BLaER1 (cell line): ENCODE data around the gene MIAT.

ENCODE experiments used
- H3K27ac ChIP-seq: shearing (Covaris generic); formaldehyde crosslinking; 2 replicates; pipeline ENCODE4 v1.8.1; 2022
- H3K27me3 ChIP-seq: shearing (Covaris generic); formaldehyde crosslinking; 2 replicates; pipeline ENCODE4 v1.8.1; 2022
- H3K36me3 ChIP-seq: shearing (Covaris generic); formaldehyde crosslinking; 2 replicates; pipeline ENCODE4 v1.8.1; 2022
- H3K4me1 ChIP-seq: shearing (Covaris generic); formaldehyde crosslinking; 2 replicates; pipeline ENCODE4 v1.8.1; 2022
- H3K4me2 ChIP-seq: shearing (Covaris generic); formaldehyde crosslinking; 2 replicates; pipeline ENCODE4 v1.8.1; 2022
- H3K4me3 ChIP-seq: shearing (Covaris generic); formaldehyde crosslinking; 2 replicates; pipeline ENCODE4 v1.8.1; 2022
- H3K9ac ChIP-seq: shearing (Covaris generic); formaldehyde crosslinking; 2 replicates; pipeline ENCODE4 v1.8.1; 2022
- H3K9me3 ChIP-seq: shearing (Covaris generic); formaldehyde crosslinking; 2 replicates; pipeline ENCODE4 v1.8.1; 2022
- H4K20me1 ChIP-seq: shearing (Covaris generic); formaldehyde crosslinking; 2 replicates; pipeline ENCODE4 v1.8.1; 2022
- Cebpa-rat ChIP-seq: shearing (Covaris generic); IDR thresholded peaks from 2 replicates; pipeline ENCODE4 v1.8.1; 2022

MIAT gene

GRCh38 chr22:26648011-26648497, 9.3 kb upstream of the MIAT start:
- Histone ChIP-seq H3K27ac (peak overlapping the region; percentile 59), H4K20me1 (no peaks in the 10 kb centered on the region), H3K4me2 (peak overlapping the region; percentile 87), H3K27me3 (peaks cover 9% of the 10 kb centered on the region; the same call in 1 of the 2 replicates), H3K36me3 (no peaks in the 10 kb centered on the region), H3K4me3 (peak overlapping the region; percentile 49), H3K4me1 (peaks cover 81% of the 10 kb centered on the region), H3K9me3 (no peaks in the 10 kb centered on the region), H3K9ac (peak overlapping the region; percentile 44)
- TF ChIP-seq Cebpa-rat: no peak

GRCh38 chr22:26648528-26649388, 8.6 kb upstream of the MIAT start:
- Histone ChIP-seq H3K36me3 (no peaks in the 10 kb centered on the region), H3K4me2 (peak overlapping the region; percentile 87), H3K9me3 (no peaks in the 10 kb centered on the region), H3K9ac (peak overlapping the region; percentile 44), H3K4me3 (peak overlapping the region; percentile 49), H3K27ac (peak overlapping the region; percentile 59), H3K4me1 (peaks cover 74% of the 10 kb centered on the region), H3K27me3 (peaks cover 9% of the 10 kb centered on the region; the same call in 1 of the 2 replicates), H4K20me1 (no peaks in the 10 kb centered on the region)
- no peak for TF ChIP-seq Cebpa-rat

- Histone ChIP-seq H3K4me2 (peak overlapping the region; percentile 11; the same call in 1 of the 2 replicates), H3K36me3 (no peaks in the 10 kb centered on the region), H4K20me1 (no peaks in the 10 kb centered on the region), H3K27me3 (peaks cover 15% of the 10 kb centered on the region), H3K4me3 (no peak overlapping the region), H3K4me1 (peaks cover 53% of the 10 kb centered on the region), H3K9ac (no peak overlapping the region), H3K27ac (no peak overlapping the region), H3K9me3 (no peaks in the 10 kb centered on the region)
- TF ChIP-seq Cebpa-rat: no peak
Measured at GRCh38 chr22:26650722-26651421, 6.5 kb upstream of the MIAT start.

GRCh38 chr22:26651815-26652214, 5.6 kb upstream of the MIAT start:
- Histone ChIP-seq H3K4me3 (no peak overlapping the region), H3K9me3 (no peaks in the 10 kb centered on the region), H3K27me3 (peaks cover 24% of the 10 kb centered on the region), H3K4me2 (peak overlapping the region; percentile 11; the same call in 1 of the 2 replicates), H4K20me1 (no peaks in the 10 kb centered on the region), H3K4me1 (peaks cover 44% of the 10 kb centered on the region), H3K36me3 (no peaks in the 10 kb centered on the region), H3K9ac (no peak overlapping the region), H3K27ac (no peak overlapping the region)
- TF ChIP-seq Cebpa-rat: no peak

- Histone ChIP-seq H3K27ac (peak overlapping the region; percentile 43; the same call in 1 of the 2 replicates), H3K9me3 (no peaks in the 10 kb centered on the region), H3K4me1 (peaks cover 29% of the 10 kb centered on the region), H3K9ac (peak overlapping the region; percentile 71), H4K20me1 (no peaks in the 10 kb centered on the region), H3K4me3 (peak overlapping the region; percentile 59), H3K36me3 (no peaks in the 10 kb centered on the region), H3K4me2 (peak overlapping the region; percentile 92), H3K27me3 (peaks cover 40% of the 10 kb centered on the region)
- TF ChIP-seq Cebpa-rat: no peak
Measured at GRCh38 chr22:26658161-26658560, 773 bp downstream of the MIAT start.

- H3K4me3 ChIP-seq: peak overlapping the region; percentile 59
- H4K20me1 ChIP-seq: no peaks in the 10 kb centered on the region
- H3K27me3 ChIP-seq: peaks cover 40% of the 10 kb centered on the region
- H3K9ac ChIP-seq: peak overlapping the region; percentile 71
- H3K36me3 ChIP-seq: no peaks in the 10 kb centered on the region
- peaks cover 36% of the 10 kb centered on the region for H3K4me1 ChIP-seq
- no peaks in the 10 kb centered on the region for H3K9me3 ChIP-seq
- H3K4me2 ChIP-seq: peak overlapping the region; percentile 92
- H3K27ac ChIP-seq: peak overlapping the region; percentile 43; the same call in 1 of the 2 replicates
- TF ChIP-seq Cebpa-rat: no peak
Measured at GRCh38 chr22:26658671-26659478, 1.5 kb downstream of the MIAT start.

- Histone ChIP-seq H3K4me3 (no peak overlapping the region), H3K27ac (no peak overlapping the region), H3K4me2 (no peak overlapping the region), H3K4me1 (peaks cover 51% of the 10 kb centered on the region), H3K9me3 (no peaks in the 10 kb centered on the region), H3K27me3 (peaks cover 40% of the 10 kb centered on the region), H4K20me1 (no peaks in the 10 kb centered on the region), H3K9ac (no peak overlapping the region), H3K36me3 (no peaks in the 10 kb centered on the region)
- TF ChIP-seq Cebpa-rat: no peak
Measured at GRCh38 chr22:26660356-26660755, 3.0 kb downstream of the MIAT start.

- no peak for TF ChIP-seq Cebpa-rat
- no peak overlapping the region for H3K9ac ChIP-seq
- no peaks in the 10 kb centered on the region for H3K36me3 ChIP-seq
- no peak overlapping the region for H3K4me3 ChIP-seq
- no peak overlapping the region for H3K4me2 ChIP-seq
- no peak overlapping the region for H3K27ac ChIP-seq
- H3K9me3 ChIP-seq: no peaks in the 10 kb centered on the region
- no peaks in the 10 kb centered on the region for H4K20me1 ChIP-seq
- peaks cover 58% of the 10 kb centered on the region for H3K4me1 ChIP-seq
- H3K27me3 ChIP-seq: peaks cover 32% of the 10 kb centered on the region
Measured at GRCh38 chr22:26660961-26661578, 3.7 kb downstream of the MIAT start.

GRCh38 chr22:26662160-26662559, 4.8 kb downstream of the MIAT start:
- no peaks in the 10 kb centered on the region for H3K36me3 ChIP-seq

More at GRCh38 chr22:26662160-26662559, 4.8 kb downstream of the MIAT start:
- H3K9ac ChIP-seq: no peak overlapping the region
- H3K27me3 ChIP-seq: peaks cover 21% of the 10 kb centered on the region
- TF ChIP-seq Cebpa-rat: no peak
- no peak overlapping the region for H3K4me2 ChIP-seq
- no peak overlapping the region for H3K27ac ChIP-seq
- no peaks in the 10 kb centered on the region for H4K20me1 ChIP-seq
- H3K9me3 ChIP-seq: no peaks in the 10 kb centered on the region
- H3K4me1 ChIP-seq: peaks cover 64% of the 10 kb centered on the region
- H3K4me3 ChIP-seq: no peak overlapping the region
